GM12878 (cell line): Measurements from ENCODE around the gene AMPD2. TPM values are rescaled to one million over a fixed set of nuclear protein-coding genes. Genes with fewer than 3 reads are reported as not detected.

ENCODE experiments used
- ATAC-seq: fragments of 200-7000 bp; cut with Tn5 transposase; 3 replicates; pipeline ENCODE4 v1.9.1; 2020; ENCODE audit warnings: mild to moderate bottlenecking, moderate library complexity
- BruUV-seq: library from RNA; stranded (reverse); fragments of 400-500 nt; replicated peaks from 2 replicates; lab custom pipeline; 2021; lab: Mats Ljungman, UMichigan
- CTCF ChIA-PET: fragments of 300-600 bp; sonication (Branson Sonifier 250); formaldehyde crosslinking; extraction: SDS; loops from one replicate; lab custom pipeline; 2021; ENCODE audit warnings: inconsistent platforms; lab: Yijun Ruan, JAX
- POLR2A ChIA-PET: fragments of 350-600 bp; formaldehyde crosslinking; extraction: SDS; loops from one replicate; lab custom pipeline; 2021; ENCODE audit warnings: inconsistent platforms; lab: Charles Lee
- RAD21 ChIA-PET: fragments of 300-600 bp; sonication (Branson Sonifier 250); formaldehyde crosslinking; loops from one replicate; lab custom pipeline; 2023; ENCODE audit warnings: antibody characterized with exemption; ENCODE audit not compliant: unreplicated experiment; lab: Charles Lee
- SMC1A ChIA-PET: fragments of 300-600 bp; sonication (Branson Sonifier 250); formaldehyde crosslinking; loops from one replicate; lab custom pipeline; 2023; ENCODE audit not compliant: unreplicated experiment, uncharacterized antibody; lab: Charles Lee
- DNase-seq: peaks from one replicate; pipeline ENCODE4 v3.0.0-alpha.2; 2011; ENCODE audit warnings: low read depth, low spot score
- FAIRE-seq: peaks from 3 replicates; lab custom pipeline; 2011; peaks lifted over from hg19 to GRCh38; lab: Jason Lieb, UNC
- H2AFZ ChIP-seq: 2 replicates; pipeline ENCODE4 v1.6.0; 2011; ENCODE audit warnings: low read depth, low read length, control low read depth; ENCODE audit not compliant: control insufficient read depth
- H3K27ac ChIP-seq: 2 replicates; pipeline ENCODE4 v1.5.1; 2011; ENCODE audit warnings: control low read depth; ENCODE audit not compliant: control insufficient read depth, insufficient read depth
- H3K27me3 ChIP-seq, 2 experiments: replicated peaks in 1 of 2; 2 replicates each; pipeline versions ENCODE4 v1.6.0 to v1.6.1; 2011; ENCODE audit warnings: low read length in 1 of 2; ENCODE audit not compliant: control insufficient read depth in 2 of 2, insufficient read depth in 2 of 2
- H3K36me3 ChIP-seq, 2 experiments: 2 replicates each; pipeline ENCODE4 v1.5.1; 2011; ENCODE audit warnings: low read length in 1 of 2; ENCODE audit not compliant: control insufficient read depth in 2 of 2, insufficient read depth in 2 of 2
- H3K4me1 ChIP-seq: 2 replicates; pipeline ENCODE4 v1.6.1; 2011; ENCODE audit warnings: mild to moderate bottlenecking, low read length, moderate library complexity, mixed read lengths; ENCODE audit not compliant: control insufficient read depth, insufficient read depth
- H3K4me2 ChIP-seq: 2 replicates; pipeline ENCODE4 v1.6.0; 2011; ENCODE audit warnings: control low read depth; ENCODE audit not compliant: control insufficient read depth, insufficient read depth
- H3K4me3 ChIP-seq: fragments of 200-600 bp; sonication (generic); 2 replicates; pipeline ENCODE4 v1.5.1; 2016
- H3K79me2 ChIP-seq: 2 replicates; pipeline ENCODE4 v1.6.0; 2011; ENCODE audit warnings: low read length; ENCODE audit not compliant: control insufficient read depth, insufficient read depth
- H3K9ac ChIP-seq: 2 replicates; pipeline ENCODE4 v1.8.0; 2011; ENCODE audit warnings: low read length, control low read depth, mixed read lengths; ENCODE audit not compliant: control insufficient read depth, insufficient read depth
- H3K9me3 ChIP-seq: replicated peaks from 3 replicates; pipeline ENCODE4 v1.5.1; 2011; ENCODE audit warnings: mild to moderate bottlenecking, low read length; ENCODE audit not compliant: control insufficient read depth, insufficient read depth
- H4K20me1 ChIP-seq: 2 replicates; pipeline ENCODE4 v1.6.0; 2011; ENCODE audit not compliant: control insufficient read depth, insufficient read depth
- BMI1 ChIP-seq: fragments of 450-650 bp; IDR thresholded peaks from 2 replicates; pipeline ENCODE4 v1.6.1; 2016; ENCODE audit warnings: mild to moderate bottlenecking, moderate library complexity, borderline replicate concordance
- FOS ChIP-seq: IDR thresholded peaks from 3 replicates; pipeline ENCODE4 v1.6.1; 2011; ENCODE audit warnings: borderline replicate concordance; ENCODE audit not compliant: insufficient read length; ENCODE audit errors: extremely low read depth
- RAD21 ChIP-seq: IDR thresholded peaks from 2 replicates; pipeline ENCODE4 v1.6.1; 2011; ENCODE audit warnings: mild to moderate bottlenecking, low read depth, low read length, moderate library complexity; ENCODE audit not compliant: insufficient read depth
- SREBF1 ChIP-seq: IDR thresholded peaks from 2 replicates; pipeline ENCODE4 v1.6.1; 2012; ENCODE audit warnings: mild to moderate bottlenecking, low read length
- TAF1 ChIP-seq: IDR thresholded peaks from 2 replicates; pipeline ENCODE4 v1.6.1; 2011; ENCODE audit warnings: mild to moderate bottlenecking, low read depth, low read length, borderline replicate concordance
- ZSCAN29 ChIP-seq: fragments of 450-650 bp; IDR thresholded peaks from 2 replicates; pipeline ENCODE4 v1.6.1; 2017; ENCODE audit warnings: mild to moderate bottlenecking, moderate library complexity
- WGBS: methylation state at CpG from one replicate; pipeline ENCODE4 v1.1.6; 2016; ENCODE audit warnings: low lambda C conversion rate; ENCODE audit not compliant: insufficient replicate concordance, insufficient coverage; ENCODE audit errors: missing lambda C conversion rate; 5-methylcytosine and 5-hydroxymethylcytosine counted together
- in situ Hi-C: fragments of 300-500 bp; cut with MboI; formaldehyde crosslinking; loops from 9 replicates; pipeline ENCODE4 v1.14.3; 2018; ENCODE audit warnings: mixed read lengths
- intact Hi-C: fragments of 100-400 bp; cut with micrococcal nuclease; formaldehyde crosslinking; loops from one replicate; pipeline ENCODE4 v1.14.2; 2022; ENCODE audit not compliant: unreplicated experiment
- polyA plus RNA-seq, 11 experiments: library from polyadenylated mRNA; depleted of rRNA in 4 of 11; unstranded in 6 of 11; stranded (reverse) in 5 of 11; fragments of >200 nt; fragmentation: Nextera tagmentation in 4 of 11; fragmentation: Illumina TruSeq in 1 of 11; extraction: Ambion mirVana in 4 of 11; extraction: Trizol in 1 of 11; gene quantifications; 1 replicate in 1 of 11; 2 replicates in 10 of 11; pipeline versions ENCODE4 v1.2.1 to v1.2.3, GENCODE V29; 2011 to 2016; ENCODE audit warnings: inconsistent platforms in 2 of 11, missing spikeins in 2 of 11, low read depth in 1 of 11
- total RNA-seq, 4 experiments: library from RNA; depleted of rRNA in 3 of 4; stranded (reverse); fragments of >200 nt in 3 of 4; fragmentation: Illumina TruSeq in 1 of 4; extraction: Trizol in 1 of 4; gene quantifications; 2 replicates each; pipeline versions ENCODE4 v1.2.1 to v1.2.3, GENCODE V29; 2013 to 2021
- TF ChIP-seq, protein P1 (sequence below): fragments of 450-650 bp; formaldehyde crosslinking; IDR thresholded peaks from 2 replicates; pipeline ENCODE4 v1.5.0; 2022; ENCODE audit warnings: mild to moderate bottlenecking, missing genetic modification characterization
- TF ChIP-seq, protein P2 (sequence below): fragments of 150-350 bp; IDR thresholded peaks from 2 replicates; pipeline ENCODE4 v1.6.1; 2014; ENCODE audit warnings: mild to moderate bottlenecking, low read depth, low read length

The AMPD2 gene
- total and polyA plus RNA-seq, 10 of the 15 experiments (the other 5 are each of a cell fraction or from before 2014, with no cell fraction given): 2.0 to 75.9 (median 31.3) TPM

DNA sequence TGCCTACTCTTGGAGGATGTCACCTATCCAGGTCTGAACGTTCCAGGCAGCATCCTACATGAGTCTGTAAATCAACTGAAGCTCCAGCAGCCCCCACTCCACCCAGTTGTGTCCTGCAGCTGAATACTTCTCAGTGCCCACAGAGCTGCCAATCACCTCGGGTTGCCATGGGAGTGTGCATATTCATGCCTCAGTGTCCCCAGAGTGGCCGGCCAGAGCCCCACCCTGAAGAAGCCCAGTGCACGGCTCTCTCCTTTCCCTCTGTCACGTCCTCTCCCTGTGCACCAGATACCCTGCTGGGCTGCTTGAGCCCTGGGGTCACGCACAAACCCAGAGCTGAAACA is 20.2 kb downstream of the AMPD2 start:
- intact Hi-C loops: loop anchor here (5.0 kb wide), 4 partner anchors 47 to 342 kb away; partner anchors contain the start of genes AHCYL1, GNAI3 and GSTM1
- no peak overlapping the region for H3K4me2 ChIP-seq
- peaks cover 16% of the 10 kb centered on the region for H3K4me1 ChIP-seq
- WGBS: 36% methylated on average over 6 of the region's 6 CpGs
- ChIA-PET POLR2A (interaction anchor here (0.6 to 3.2 kb wide), 9 partner anchors 11 to 98 kb away, joined by 3 to 13 read pairs (median 4); partner anchors contain the start of genes GNAI3 and GSTM1), RAD21 (interaction anchor here (0.6 to 7.3 kb wide), 36 partner anchors 10 to 392 kb away, joined by 3 to 106 read pairs (median 4); partner anchors contain the start of genes AHCYL1, AMPD2, ATXN7L2 and GNAI3), SMC1A (interaction anchor here (0.7 to 9.1 kb wide), 29 partner anchors 9 to 372 kb away, joined by 3 to 117 read pairs (median 6); partner anchors contain the start of genes AHCYL1, AMPD2, EPS8L3 and GNAI3), CTCF (interaction anchor here (0.6 to 10.7 kb wide), 80 partner anchors 10 to 477 kb away, joined by 3 to 299 read pairs (median 5); partner anchors contain the start of genes AHCYL1, AMPD2, CYB561D1 and GNAI3)
- H3K27me3 ChIP-seq: no peaks in the 10 kb centered on the region
- H2AFZ ChIP-seq: peak overlapping the region; percentile 49
- no peaks in the 10 kb centered on the region for H3K79me2 ChIP-seq
- TF ChIP-seq, protein P1, sequence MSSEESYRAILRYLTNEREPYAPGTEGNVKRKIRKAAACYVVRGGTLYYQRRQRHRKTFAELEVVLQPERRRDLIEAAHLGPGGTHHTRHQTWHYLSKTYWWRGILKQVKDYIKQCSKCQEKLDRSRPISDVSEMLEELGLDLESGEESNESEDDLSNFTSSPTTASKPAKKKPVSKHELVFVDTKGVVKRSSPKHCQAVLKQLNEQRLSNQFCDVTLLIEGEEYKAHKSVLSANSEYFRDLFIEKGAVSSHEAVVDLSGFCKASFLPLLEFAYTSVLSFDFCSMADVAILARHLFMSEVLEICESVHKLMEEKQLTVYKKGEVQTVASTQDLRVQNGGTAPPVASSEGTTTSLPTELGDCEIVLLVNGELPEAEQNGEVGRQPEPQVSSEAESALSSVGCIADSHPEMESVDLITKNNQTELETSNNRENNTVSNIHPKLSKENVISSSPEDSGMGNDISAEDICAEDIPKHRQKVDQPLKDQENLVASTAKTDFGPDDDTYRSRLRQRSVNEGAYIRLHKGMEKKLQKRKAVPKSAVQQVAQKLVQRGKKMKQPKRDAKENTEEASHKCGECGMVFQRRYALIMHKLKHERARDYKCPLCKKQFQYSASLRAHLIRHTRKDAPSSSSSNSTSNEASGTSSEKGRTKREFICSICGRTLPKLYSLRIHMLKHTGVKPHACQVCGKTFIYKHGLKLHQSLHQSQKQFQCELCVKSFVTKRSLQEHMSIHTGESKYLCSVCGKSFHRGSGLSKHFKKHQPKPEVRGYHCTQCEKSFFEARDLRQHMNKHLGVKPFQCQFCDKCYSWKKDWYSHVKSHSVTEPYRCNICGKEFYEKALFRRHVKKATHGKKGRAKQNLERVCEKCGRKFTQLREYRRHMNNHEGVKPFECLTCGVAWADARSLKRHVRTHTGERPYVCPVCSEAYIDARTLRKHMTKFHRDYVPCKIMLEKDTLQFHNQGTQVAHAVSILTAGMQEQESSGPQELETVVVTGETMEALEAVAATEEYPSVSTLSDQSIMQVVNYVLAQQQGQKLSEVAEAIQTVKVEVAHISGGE: no peak
- TF ChIP-seq, protein P2, sequence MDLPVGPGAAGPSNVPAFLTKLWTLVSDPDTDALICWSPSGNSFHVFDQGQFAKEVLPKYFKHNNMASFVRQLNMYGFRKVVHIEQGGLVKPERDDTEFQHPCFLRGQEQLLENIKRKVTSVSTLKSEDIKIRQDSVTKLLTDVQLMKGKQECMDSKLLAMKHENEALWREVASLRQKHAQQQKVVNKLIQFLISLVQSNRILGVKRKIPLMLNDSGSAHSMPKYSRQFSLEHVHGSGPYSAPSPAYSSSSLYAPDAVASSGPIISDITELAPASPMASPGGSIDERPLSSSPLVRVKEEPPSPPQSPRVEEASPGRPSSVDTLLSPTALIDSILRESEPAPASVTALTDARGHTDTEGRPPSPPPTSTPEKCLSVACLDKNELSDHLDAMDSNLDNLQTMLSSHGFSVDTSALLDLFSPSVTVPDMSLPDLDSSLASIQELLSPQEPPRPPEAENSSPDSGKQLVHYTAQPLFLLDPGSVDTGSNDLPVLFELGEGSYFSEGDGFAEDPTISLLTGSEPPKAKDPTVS: no peak
- TF ChIP-seq ZSCAN29 (no peak), SREBF1 (no peak), TAF1 (no peak), RAD21 (no peak), BMI1 (no peak), FOS (no peak)
- H3K9me3 ChIP-seq: no peaks in the 10 kb centered on the region
- no peak overlapping the region for H3K9ac ChIP-seq
- H3K36me3 ChIP-seq: no peaks in the 10 kb centered on the region
- no peak overlapping the region for H3K27ac ChIP-seq
- no peak overlapping the region for H3K4me3 ChIP-seq
- BruUV-seq: no TSS peak
- H4K20me1 ChIP-seq: no peaks in the 10 kb centered on the region
- FAIRE-seq (no peak), DNase-seq (no peak), ATAC-seq (peak; percentile 5)
- in situ Hi-C loops: loop anchor here (5.0 kb wide), 2 partner anchors 132 to 347 kb away; no protein-coding TSS in a partner anchor
